ENCODE data around the gene UBE2R2.

DNA sequence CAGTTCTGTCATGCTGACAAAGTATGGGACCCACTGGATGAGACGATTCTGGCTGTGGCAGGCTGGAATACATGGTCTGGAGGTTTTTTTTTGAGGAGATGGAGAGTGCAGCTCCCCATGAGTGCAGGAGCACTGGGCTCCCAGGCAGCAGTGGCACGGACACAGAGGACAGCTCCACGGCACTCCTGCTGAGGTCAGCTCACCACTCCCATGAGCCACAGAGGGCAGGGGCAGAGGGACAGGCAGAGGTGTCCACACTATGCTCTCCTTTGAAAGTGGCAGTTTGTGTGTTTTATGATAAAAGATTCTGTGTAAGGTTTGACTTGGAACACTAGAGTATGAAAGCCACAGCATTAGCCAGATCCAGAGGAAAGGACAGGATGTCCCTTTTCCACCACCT lies 114.4 kb downstream of the UBE2R2 start:
- TF ChIP-seq CTCF (IDR thresholded peaks at IDR 0.05 in 8 of 11, conservative IDR thresholded peaks at IDR 0.05 in 3 of 11) (no peak), POLR2AphosphoS5 (IDR thresholded peaks at IDR 0.05) (peak in 1 of 3 donors; percentile 26), POLR2A (IDR thresholded peaks at IDR 0.05) (no peak)
